ENCODE results near the gene RNF213.

DNA sequence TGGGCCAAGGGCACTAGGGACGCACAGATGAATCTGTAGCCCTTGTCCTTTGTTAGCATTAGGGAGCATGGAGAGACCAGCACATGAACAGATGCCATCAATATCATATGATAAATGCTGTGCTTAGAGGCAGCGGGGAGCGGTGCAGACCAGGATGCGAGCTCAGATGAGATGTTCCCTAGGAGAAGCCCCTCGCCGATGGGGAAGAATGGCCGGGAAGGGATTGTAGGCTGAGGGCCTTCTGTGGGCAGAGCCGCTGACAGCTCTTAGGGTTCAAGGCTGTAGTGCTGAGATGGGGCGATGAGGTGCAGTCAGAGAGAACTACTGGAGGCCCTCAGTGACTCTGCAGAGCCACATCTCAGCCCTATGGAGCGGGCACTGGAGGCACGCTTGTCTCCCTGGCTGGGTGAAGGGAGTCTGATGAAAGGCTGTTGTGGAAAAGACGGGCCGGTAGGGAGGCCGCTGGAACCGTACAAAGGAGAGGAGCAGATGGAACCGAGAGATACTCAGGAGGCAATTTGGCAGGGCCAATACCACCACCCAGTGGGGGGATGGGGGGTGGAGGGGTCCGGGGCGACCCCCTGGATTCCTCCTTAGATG, 88.0 kb downstream of the RNF213 start:
- no peak for TF ChIP-seq POLR2AphosphoS5 (IDR thresholded peaks at IDR 0.05; ENCODE audit: low read depth, low read length)
- no peak for TF ChIP-seq EZH2phosphoT487 (IDR thresholded peaks at IDR 0.05; ENCODE audit: borderline replicate concordance, low read depth)
- TF ChIP-seq NRF1 (IDR thresholded peaks at IDR 0.05; ENCODE audit: low read depth, low read length): no peak
- no peak for TF ChIP-seq RAD21 (IDR thresholded peaks at IDR 0.05; ENCODE audit: low read length)

All from SK-N-SH (cell line).